HEK293 (cell line): Measurements from ENCODE around the gene SLC2A4.

Experiments used
- BCL11B ChIP-seq: fragments of 450-650 bp; formaldehyde crosslinking; IDR thresholded peaks from 2 replicates; pipeline ENCODE4 v1.5.1; 2016; ENCODE audit warnings: low read depth, missing biosample characterization, missing genetic modification characterization
- HOXD13 ChIP-seq: sonication (generic); formaldehyde crosslinking; IDR thresholded peaks from 2 replicates; pipeline ENCODE4 v1.8.0; 2022; ENCODE audit warnings: missing genetic modification reagents, borderline replicate concordance
- MYNN ChIP-seq: fragments of 450-650 bp; formaldehyde crosslinking; IDR thresholded peaks from 2 replicates; pipeline ENCODE4 v1.5.1; 2016; ENCODE audit warnings: missing biosample characterization, missing genetic modification characterization, borderline replicate concordance
- SALL2 ChIP-seq: fragments of 450-650 bp; formaldehyde crosslinking; IDR thresholded peaks from 2 replicates; pipeline ENCODE4 v1.5.0; 2017; ENCODE audit warnings: missing biosample characterization, mild to moderate bottlenecking, missing genetic modification characterization, borderline replicate concordance
- SP2 ChIP-seq: fragments of 450-650 bp; formaldehyde crosslinking; IDR thresholded peaks from 2 replicates; pipeline ENCODE4 v1.5.1; 2016; ENCODE audit warnings: missing biosample characterization, missing genetic modification characterization
- ZBTB21 ChIP-seq: fragments of 450-650 bp; formaldehyde crosslinking; IDR thresholded peaks from 2 replicates; pipeline ENCODE4 v1.5.1; 2017; ENCODE audit warnings: missing biosample characterization, missing genetic modification characterization
- ZFP41 ChIP-seq: fragments of 450-650 bp; formaldehyde crosslinking; IDR thresholded peaks from 2 replicates; pipeline ENCODE4 v1.5.1; 2016; ENCODE audit warnings: missing biosample characterization, missing genetic modification characterization, borderline replicate concordance
- ZFP69B ChIP-seq: fragments of 450-650 bp; formaldehyde crosslinking; IDR thresholded peaks from 2 replicates; pipeline ENCODE4 v1.5.1; 2016; ENCODE audit warnings: missing biosample characterization, missing genetic modification characterization
- ZNF121 ChIP-seq: fragments of 450-650 bp; formaldehyde crosslinking; IDR thresholded peaks from 2 replicates; pipeline ENCODE4 v1.5.1; 2016; ENCODE audit warnings: missing biosample characterization, missing genetic modification characterization
- ZNF184 ChIP-seq: fragments of 450-650 bp; IDR thresholded peaks from 2 replicates; pipeline ENCODE4 v1.5.1; 2018; ENCODE audit warnings: missing biosample characterization, mild to moderate bottlenecking, missing genetic modification characterization
- ZNF302 ChIP-seq: fragments of 450-650 bp; formaldehyde crosslinking; IDR thresholded peaks from 2 replicates; pipeline ENCODE4 v1.5.1; 2016; ENCODE audit warnings: missing biosample characterization, missing genetic modification characterization, low read depth
- ZNF341 ChIP-seq: fragments of 450-650 bp; formaldehyde crosslinking; IDR thresholded peaks from 2 replicates; pipeline ENCODE4; 2016; ENCODE audit warnings: low read depth, missing biosample characterization, missing genetic modification characterization
- ZNF354C ChIP-seq: fragments of 450-650 bp; formaldehyde crosslinking; IDR thresholded peaks from 2 replicates; pipeline ENCODE4 v1.5.1; 2016; ENCODE audit warnings: missing biosample characterization, missing genetic modification characterization, low read depth, borderline replicate concordance
- ZNF394 ChIP-seq: fragments of 450-650 bp; formaldehyde crosslinking; IDR thresholded peaks from 2 replicates; pipeline ENCODE4 v1.5.1; 2016; ENCODE audit warnings: missing biosample characterization, missing genetic modification characterization, mild to moderate bottlenecking, moderate library complexity, borderline replicate concordance
- ZNF404 ChIP-seq: fragments of 450-650 bp; formaldehyde crosslinking; IDR thresholded peaks from 2 replicates; pipeline ENCODE4 v1.5.1; 2017; ENCODE audit warnings: missing biosample characterization, missing genetic modification characterization
- ZNF514 ChIP-seq: fragments of 450-650 bp; formaldehyde crosslinking; IDR thresholded peaks from 2 replicates; pipeline ENCODE4 v1.5.1; 2016; ENCODE audit warnings: missing biosample characterization, missing genetic modification characterization
- ZNF555 ChIP-seq: fragments of 450-650 bp; formaldehyde crosslinking; conservative IDR thresholded peaks from 2 replicates; pipeline ENCODE4 v1.5.1; 2017; ENCODE audit warnings: missing biosample characterization, mild to moderate bottlenecking, missing genetic modification characterization, inconsistent platforms
- ZNF707 ChIP-seq: fragments of 450-650 bp; formaldehyde crosslinking; IDR thresholded peaks from 2 replicates; pipeline ENCODE4 v1.5.1; 2016; ENCODE audit warnings: missing biosample characterization, missing genetic modification characterization
- ZNF76 ChIP-seq: fragments of 450-650 bp; formaldehyde crosslinking; IDR thresholded peaks from 2 replicates; pipeline ENCODE4; 2016; ENCODE audit warnings: low read depth, missing biosample characterization, missing genetic modification characterization, borderline replicate concordance
- ZNF777 ChIP-seq: fragments of 450-650 bp; formaldehyde crosslinking; IDR thresholded peaks from 2 replicates; pipeline ENCODE4 v1.5.1; 2017; ENCODE audit warnings: missing biosample characterization, missing genetic modification characterization, borderline replicate concordance
- TF ChIP-seq, protein P1 (sequence below): fragments of 450-650 bp; formaldehyde crosslinking; IDR thresholded peaks from 2 replicates; pipeline ENCODE4 v1.5.1; 2016; ENCODE audit warnings: missing biosample characterization, missing genetic modification characterization
- TF ChIP-seq, protein P2 (sequence below): fragments of 450-650 bp; formaldehyde crosslinking; IDR thresholded peaks from 2 replicates; pipeline ENCODE4 v1.5.1; 2016; ENCODE audit warnings: missing biosample characterization, missing genetic modification characterization
- TF ChIP-seq, protein P3 (sequence below): fragments of 450-650 bp; formaldehyde crosslinking; IDR thresholded peaks from 2 replicates; pipeline ENCODE4 v1.5.1; 2016; ENCODE audit warnings: missing biosample characterization, missing genetic modification characterization
- TF ChIP-seq, protein P4 (sequence below): fragments of 450-650 bp; formaldehyde crosslinking; IDR thresholded peaks from 2 replicates; pipeline ENCODE4 v1.5.1; 2016; ENCODE audit warnings: missing biosample characterization, missing genetic modification characterization, borderline replicate concordance
- TF ChIP-seq, protein P5 (sequence below): fragments of 450-650 bp; formaldehyde crosslinking; IDR thresholded peaks from 2 replicates; pipeline ENCODE4 v1.5.1; 2016; ENCODE audit warnings: missing biosample characterization, missing genetic modification characterization, borderline replicate concordance

SLC2A4 gene

DNA sequence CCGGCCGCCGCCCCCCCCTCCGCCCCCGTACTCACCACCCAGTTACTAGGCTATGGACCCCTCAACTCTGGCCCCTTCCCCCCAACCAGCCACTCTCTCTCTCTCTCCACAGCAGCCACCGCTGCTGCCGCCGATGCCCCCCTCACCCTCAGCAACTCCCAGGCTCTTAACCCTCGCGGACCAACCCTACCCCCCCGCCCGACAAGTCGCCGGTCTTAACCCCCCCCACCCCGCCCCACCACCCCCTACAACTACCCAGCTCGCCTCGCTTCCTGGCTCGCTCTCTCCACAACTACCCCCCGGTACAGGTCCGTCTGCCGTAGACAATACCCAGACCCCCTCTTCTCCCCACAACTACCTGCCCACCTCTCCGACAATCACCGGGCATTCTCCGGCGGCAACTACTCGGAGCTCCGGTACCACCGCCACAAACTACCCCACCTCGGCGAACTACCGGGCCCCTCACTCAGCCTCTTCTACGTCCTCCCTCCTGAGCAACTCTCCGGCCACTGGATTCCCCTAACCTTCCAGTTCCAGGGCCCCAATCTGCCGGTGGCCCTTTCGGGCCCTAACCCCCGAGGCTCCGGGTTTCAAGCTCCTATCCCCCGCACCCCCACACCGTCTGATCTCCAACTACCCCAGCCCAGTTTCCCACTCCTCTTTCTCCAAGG is 43.0 kb upstream of the SLC2A4 start (continued):
- TF ChIP-seq ZNF514 (tag by site-specific recombination) (no peak), ZNF404 (tag by site-specific recombination) (no peak), ZNF394 (no peak), SALL2 (tag by site-specific recombination) (no peak), ZBTB21 (tag by site-specific recombination) (no peak), ZNF707 (tag by site-specific recombination) (no peak), ZNF341 (tag by site-specific recombination) (no peak), ZNF76 (peak; percentile 87), MYNN (no peak), SP2 (no peak), ZNF302 (tag by site-specific recombination) (no peak), ZNF777 (tag by site-specific recombination) (0 out of 2 replicates have a peak, but pooled peaks have one; percentile 17), ZNF184 (tag by site-specific recombination) (no peak), ZNF354C (tag by site-specific recombination) (no peak), HOXD13 (no peak), ZNF555 (tag by site-specific recombination) (no peak), ZFP69B (tag by site-specific recombination) (0 out of 2 replicates have a peak, but pooled peaks have one; percentile 21), BCL11B (peak; percentile 40; the same call in 1 of the 2 replicates), ZFP41 (no peak), ZNF121 (tag by site-specific recombination) (no peak)
- TF ChIP-seq, protein P1, sequence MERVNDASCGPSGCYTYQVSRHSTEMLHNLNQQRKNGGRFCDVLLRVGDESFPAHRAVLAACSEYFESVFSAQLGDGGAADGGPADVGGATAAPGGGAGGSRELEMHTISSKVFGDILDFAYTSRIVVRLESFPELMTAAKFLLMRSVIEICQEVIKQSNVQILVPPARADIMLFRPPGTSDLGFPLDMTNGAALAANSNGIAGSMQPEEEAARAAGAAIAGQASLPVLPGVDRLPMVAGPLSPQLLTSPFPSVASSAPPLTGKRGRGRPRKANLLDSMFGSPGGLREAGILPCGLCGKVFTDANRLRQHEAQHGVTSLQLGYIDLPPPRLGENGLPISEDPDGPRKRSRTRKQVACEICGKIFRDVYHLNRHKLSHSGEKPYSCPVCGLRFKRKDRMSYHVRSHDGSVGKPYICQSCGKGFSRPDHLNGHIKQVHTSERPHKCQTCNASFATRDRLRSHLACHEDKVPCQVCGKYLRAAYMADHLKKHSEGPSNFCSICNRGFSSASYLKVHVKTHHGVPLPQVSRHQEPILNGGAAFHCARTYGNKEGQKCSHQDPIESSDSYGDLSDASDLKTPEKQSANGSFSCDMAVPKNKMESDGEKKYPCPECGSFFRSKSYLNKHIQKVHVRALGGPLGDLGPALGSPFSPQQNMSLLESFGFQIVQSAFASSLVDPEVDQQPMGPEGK: no peak
- TF ChIP-seq, protein P2, sequence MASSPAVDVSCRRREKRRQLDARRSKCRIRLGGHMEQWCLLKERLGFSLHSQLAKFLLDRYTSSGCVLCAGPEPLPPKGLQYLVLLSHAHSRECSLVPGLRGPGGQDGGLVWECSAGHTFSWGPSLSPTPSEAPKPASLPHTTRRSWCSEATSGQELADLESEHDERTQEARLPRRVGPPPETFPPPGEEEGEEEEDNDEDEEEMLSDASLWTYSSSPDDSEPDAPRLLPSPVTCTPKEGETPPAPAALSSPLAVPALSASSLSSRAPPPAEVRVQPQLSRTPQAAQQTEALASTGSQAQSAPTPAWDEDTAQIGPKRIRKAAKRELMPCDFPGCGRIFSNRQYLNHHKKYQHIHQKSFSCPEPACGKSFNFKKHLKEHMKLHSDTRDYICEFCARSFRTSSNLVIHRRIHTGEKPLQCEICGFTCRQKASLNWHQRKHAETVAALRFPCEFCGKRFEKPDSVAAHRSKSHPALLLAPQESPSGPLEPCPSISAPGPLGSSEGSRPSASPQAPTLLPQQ: no peak
- TF ChIP-seq, protein P3, sequence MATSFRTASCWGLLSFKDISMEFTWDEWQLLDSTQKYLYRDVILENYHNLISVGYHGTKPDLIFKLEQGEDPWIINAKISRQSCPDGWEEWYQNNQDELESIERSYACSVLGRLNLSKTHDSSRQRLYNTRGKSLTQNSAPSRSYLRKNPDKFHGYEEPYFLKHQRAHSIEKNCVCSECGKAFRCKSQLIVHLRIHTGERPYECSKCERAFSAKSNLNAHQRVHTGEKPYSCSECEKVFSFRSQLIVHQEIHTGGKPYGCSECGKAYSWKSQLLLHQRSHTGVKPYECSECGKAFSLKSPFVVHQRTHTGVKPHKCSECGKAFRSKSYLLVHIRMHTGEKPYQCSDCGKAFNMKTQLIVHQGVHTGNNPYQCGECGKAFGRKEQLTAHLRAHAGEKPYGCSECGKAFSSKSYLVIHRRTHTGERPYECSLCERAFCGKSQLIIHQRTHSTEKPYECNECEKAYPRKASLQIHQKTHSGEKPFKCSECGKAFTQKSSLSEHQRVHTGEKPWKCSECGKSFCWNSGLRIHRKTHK (tag by site-specific recombination): no peak
- TF ChIP-seq, protein P4, sequence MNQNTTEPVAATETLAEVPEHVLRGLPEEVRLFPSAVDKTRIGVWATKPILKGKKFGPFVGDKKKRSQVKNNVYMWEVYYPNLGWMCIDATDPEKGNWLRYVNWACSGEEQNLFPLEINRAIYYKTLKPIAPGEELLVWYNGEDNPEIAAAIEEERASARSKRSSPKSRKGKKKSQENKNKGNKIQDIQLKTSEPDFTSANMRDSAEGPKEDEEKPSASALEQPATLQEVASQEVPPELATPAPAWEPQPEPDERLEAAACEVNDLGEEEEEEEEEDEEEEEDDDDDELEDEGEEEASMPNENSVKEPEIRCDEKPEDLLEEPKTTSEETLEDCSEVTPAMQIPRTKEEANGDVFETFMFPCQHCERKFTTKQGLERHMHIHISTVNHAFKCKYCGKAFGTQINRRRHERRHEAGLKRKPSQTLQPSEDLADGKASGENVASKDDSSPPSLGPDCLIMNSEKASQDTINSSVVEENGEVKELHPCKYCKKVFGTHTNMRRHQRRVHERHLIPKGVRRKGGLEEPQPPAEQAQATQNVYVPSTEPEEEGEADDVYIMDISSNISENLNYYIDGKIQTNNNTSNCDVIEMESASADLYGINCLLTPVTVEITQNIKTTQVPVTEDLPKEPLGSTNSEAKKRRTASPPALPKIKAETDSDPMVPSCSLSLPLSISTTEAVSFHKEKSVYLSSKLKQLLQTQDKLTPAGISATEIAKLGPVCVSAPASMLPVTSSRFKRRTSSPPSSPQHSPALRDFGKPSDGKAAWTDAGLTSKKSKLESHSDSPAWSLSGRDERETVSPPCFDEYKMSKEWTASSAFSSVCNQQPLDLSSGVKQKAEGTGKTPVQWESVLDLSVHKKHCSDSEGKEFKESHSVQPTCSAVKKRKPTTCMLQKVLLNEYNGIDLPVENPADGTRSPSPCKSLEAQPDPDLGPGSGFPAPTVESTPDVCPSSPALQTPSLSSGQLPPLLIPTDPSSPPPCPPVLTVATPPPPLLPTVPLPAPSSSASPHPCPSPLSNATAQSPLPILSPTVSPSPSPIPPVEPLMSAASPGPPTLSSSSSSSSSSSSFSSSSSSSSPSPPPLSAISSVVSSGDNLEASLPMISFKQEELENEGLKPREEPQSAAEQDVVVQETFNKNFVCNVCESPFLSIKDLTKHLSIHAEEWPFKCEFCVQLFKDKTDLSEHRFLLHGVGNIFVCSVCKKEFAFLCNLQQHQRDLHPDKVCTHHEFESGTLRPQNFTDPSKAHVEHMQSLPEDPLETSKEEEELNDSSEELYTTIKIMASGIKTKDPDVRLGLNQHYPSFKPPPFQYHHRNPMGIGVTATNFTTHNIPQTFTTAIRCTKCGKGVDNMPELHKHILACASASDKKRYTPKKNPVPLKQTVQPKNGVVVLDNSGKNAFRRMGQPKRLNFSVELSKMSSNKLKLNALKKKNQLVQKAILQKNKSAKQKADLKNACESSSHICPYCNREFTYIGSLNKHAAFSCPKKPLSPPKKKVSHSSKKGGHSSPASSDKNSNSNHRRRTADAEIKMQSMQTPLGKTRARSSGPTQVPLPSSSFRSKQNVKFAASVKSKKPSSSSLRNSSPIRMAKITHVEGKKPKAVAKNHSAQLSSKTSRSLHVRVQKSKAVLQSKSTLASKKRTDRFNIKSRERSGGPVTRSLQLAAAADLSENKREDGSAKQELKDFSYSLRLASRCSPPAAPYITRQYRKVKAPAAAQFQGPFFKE: no peak
- TF ChIP-seq, protein P5, sequence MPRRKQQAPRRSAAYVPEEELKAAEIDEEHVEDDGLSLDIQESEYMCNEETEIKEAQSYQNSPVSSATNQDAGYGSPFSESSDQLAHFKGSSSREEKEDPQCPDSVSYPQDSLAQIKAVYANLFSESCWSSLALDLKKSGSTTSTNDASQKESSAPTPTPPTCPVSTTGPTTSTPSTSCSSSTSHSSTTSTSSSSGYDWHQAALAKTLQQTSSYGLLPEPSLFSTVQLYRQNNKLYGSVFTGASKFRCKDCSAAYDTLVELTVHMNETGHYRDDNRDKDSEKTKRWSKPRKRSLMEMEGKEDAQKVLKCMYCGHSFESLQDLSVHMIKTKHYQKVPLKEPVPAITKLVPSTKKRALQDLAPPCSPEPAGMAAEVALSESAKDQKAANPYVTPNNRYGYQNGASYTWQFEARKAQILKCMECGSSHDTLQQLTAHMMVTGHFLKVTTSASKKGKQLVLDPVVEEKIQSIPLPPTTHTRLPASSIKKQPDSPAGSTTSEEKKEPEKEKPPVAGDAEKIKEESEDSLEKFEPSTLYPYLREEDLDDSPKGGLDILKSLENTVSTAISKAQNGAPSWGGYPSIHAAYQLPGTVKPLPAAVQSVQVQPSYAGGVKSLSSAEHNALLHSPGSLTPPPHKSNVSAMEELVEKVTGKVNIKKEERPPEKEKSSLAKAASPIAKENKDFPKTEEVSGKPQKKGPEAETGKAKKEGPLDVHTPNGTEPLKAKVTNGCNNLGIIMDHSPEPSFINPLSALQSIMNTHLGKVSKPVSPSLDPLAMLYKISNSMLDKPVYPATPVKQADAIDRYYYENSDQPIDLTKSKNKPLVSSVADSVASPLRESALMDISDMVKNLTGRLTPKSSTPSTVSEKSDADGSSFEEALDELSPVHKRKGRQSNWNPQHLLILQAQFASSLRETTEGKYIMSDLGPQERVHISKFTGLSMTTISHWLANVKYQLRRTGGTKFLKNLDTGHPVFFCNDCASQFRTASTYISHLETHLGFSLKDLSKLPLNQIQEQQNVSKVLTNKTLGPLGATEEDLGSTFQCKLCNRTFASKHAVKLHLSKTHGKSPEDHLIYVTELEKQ (tag by site-specific recombination): no peak
